Measurements from ENCODE around the gene ABLIM2. TPM values are rescaled to one million over a fixed set of nuclear protein-coding genes. Genes with fewer than 3 reads are reported as not detected.

Gene ABLIM2
- polyA plus RNA-seq, 1 donor from 2014 or later = 14.9 TPM

Small RNA genes lying within 50 kb of the gene (small RNA-seq; reads per million reads assigned to genes)
- 14,536 to 15,595 (median 15,564) reads per million in 3 experiments for gene MIR95

Other genes starting within 250 kb of the ABLIM2 start
- gene AFAP1, start 219.0 kb downstream of the ABLIM2 start, polyA plus RNA-seq = 38.9 and 44.1 TPM in 2 replicates
- gene SH3TC1, start 40.5 kb upstream of the ABLIM2 start, polyA plus RNA-seq = not detected in 2 replicates
- not detected in 2 replicates for gene HTRA3, start 110.9 kb upstream of the ABLIM2 start, polyA plus RNA-seq

All from neural cell (in vitro differentiated cells).